ENCODE results near the gene CWF19L2.
"Not testable (repeated sequence)": the region's sequence is repeated elsewhere in the genome, so short reads cannot be mapped to it uniquely, and the experiment has no call there.

Gene CWF19L2

GRCh38 chr11:107438148-107438547 is 19.5 kb downstream of the CWF19L2 start:
- no peak for DNase-seq (ENCODE audit: low read depth)

- DNase-seq (ENCODE audit: low read depth), result no peak
Observed at GRCh38 chr11:107430525-107430924, 27.1 kb downstream of the CWF19L2 start.

GRCh38 chr11:107427569-107428180 is 29.9 kb downstream of the CWF19L2 start:
- DNase-seq (ENCODE audit: low read depth), result no peak

DNA sequence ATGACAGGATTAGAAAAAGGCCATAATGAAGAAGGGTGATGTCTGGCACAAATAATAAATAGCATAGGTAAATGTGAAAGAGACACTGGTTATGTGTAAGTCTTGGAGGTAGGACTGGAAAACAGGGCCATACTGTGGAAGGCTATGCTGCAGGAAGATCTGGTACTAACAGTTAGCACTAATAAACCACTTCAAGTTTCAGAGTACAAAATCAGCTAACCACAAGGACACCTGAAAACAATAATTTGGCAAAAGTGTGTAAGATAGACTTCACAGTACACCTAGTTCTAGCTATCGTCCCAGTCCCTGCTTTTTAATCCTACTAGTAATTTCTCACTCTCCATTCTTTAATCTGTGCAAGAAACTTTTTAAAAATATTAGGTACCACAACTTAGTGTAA is 44.3 kb downstream of the CWF19L2 start:
- no peak for DNase-seq (ENCODE audit: low read depth)

GRCh38 chr11:107408762-107409211 is 48.8 kb downstream of the CWF19L2 start:
- DNase-seq (ENCODE audit: low read depth), result no peak

DNA sequence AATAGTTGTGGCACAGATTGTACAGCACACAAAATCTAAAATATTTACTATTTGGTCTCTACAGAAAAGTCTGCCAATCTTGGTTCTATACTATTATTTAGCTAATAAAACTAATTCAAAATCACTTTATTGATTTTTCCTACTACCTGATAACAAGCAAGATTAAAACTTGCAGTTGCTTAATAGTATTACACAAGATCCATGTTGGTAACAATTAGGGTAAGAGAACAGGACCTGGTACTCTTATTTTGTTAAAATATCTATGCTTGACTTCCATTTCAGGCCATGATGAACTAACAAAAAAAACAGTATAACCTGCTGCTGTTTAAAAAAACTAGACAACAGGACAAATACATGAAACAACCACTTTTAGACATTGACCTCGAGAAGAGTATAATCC is 52.4 kb downstream of the CWF19L2 start:
- no peak for DNase-seq (ENCODE audit: low read depth)

GRCh38 chr11:107401131-107401530 is 56.5 kb downstream of the CWF19L2 start:
- not testable (repeated sequence) for DNase-seq (ENCODE audit: low read depth)

DNA sequence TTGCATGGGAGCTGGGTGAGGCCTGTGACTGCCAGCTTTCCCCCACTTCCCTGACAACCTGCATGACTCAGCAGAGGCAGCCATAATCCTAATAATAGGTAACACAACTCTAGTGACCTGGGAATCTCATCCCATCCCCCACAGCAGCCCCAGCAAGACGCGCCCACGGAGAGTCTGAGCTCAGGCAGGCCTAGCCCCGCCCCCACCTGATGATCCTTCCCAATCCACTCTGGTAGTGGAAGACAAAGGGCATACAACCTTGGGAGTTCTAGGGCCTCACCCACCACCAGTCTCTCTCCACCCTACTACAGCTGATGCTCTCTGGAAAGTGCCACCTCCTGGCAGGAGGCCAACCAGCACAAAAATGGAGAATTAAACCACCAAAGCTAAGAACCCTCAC is 60.3 kb downstream of the CWF19L2 start:
- no peak for DNase-seq (ENCODE audit: low read depth)

DNA sequence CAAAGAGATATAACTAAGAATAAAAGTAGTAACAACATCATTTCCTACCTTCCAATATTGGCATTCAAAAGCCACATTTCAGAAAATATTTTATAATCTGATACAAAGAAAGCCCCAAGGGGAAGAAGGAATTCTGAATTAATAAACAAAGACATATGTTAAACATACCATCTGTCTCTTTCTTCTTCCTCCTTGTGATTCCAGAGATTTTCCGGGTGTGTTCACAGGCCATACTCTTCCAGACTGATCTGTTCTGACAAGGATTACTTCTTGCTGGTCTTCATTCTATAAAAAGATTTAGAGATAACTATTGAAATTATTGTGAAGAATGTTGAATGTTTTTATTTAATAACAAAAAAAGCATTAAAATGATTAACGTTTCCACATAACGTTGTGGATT is 65.0 kb downstream of the CWF19L2 start:
- no peak for DNase-seq (ENCODE audit: low read depth)

GRCh38 chr11:107390701-107391100 is 66.9 kb downstream of the CWF19L2 start:
- DNase-seq (ENCODE audit: low read depth), result not testable (repeated sequence)

GRCh38 chr11:107387666-107388065 is 70.0 kb downstream of the CWF19L2 start:
- no peak for DNase-seq (ENCODE audit: low read depth)

GRCh38 chr11:107385361-107385981 is 72.2 kb downstream of the CWF19L2 start:
- DNase-seq (ENCODE audit: low read depth), result peak; percentile 27

- no peak for DNase-seq (ENCODE audit: low read depth)
Observed at GRCh38 chr11:107384144-107384852, 73.3 kb downstream of the CWF19L2 start.

- DNase-seq (ENCODE audit: low read depth), result no peak
Observed at GRCh38 chr11:107372439-107372838, 85.2 kb downstream of the CWF19L2 start.

DNA sequence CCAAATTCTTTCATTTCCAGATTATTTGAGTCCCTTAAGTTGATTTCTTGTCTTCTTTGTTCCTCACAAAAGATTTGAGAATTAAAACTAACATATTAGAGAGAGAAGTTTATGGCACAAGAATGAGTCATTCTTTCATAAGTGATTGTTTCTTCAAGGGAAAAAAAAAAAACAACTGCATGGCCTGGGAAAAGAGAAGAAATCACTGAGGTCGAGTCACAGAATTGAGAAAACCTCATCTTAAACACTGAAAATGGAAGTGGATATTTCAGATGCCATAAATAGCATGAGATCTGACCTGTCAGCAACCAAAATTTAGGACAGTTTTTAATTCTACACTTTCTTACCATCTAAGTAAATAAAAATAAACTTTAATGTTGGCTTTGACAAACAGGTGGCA is 87.2 kb downstream of the CWF19L2 start:
- DNase-seq (ENCODE audit: low read depth), result peak; percentile 56

- DNase-seq (ENCODE audit: low read depth), result peak; percentile 8
Observed at GRCh38 chr11:107359701-107360100, 97.9 kb downstream of the CWF19L2 start.

GRCh38 chr11:107357877-107358276 is 99.7 kb downstream of the CWF19L2 start:
- DNase-seq (ENCODE audit: low read depth), result no peak

- DNase-seq (ENCODE audit: low read depth), result no peak
Observed at GRCh38 chr11:107354780-107355179, 102.8 kb downstream of the CWF19L2 start.

- no peak for DNase-seq (ENCODE audit: low read depth)
Observed at GRCh38 chr11:107337917-107338316, 119.7 kb downstream of the CWF19L2 start.

GRCh38 chr11:107331728-107332127 is 125.9 kb downstream of the CWF19L2 start:
- no peak for DNase-seq (ENCODE audit: low read depth)

DNA sequence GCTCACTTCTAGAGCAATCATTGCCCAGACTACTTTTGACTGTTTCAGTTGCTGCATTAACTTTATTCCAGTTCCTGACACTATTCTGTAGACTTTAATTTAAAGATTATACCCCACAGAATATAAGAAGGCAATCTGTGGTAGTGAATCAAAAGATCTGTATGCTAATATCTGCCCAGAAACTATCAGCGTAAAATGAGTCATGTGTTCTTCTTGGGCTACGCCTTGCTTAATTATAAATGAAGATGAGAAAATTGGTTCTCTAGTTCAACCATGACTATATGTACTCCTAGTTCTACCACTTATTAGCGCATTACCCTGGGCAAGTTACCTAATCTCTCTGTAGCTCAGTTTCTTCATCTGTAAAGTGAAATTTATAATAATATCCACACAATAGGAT is 128.5 kb downstream of the CWF19L2 start:
- no peak for DNase-seq (ENCODE audit: low read depth)

DNA sequence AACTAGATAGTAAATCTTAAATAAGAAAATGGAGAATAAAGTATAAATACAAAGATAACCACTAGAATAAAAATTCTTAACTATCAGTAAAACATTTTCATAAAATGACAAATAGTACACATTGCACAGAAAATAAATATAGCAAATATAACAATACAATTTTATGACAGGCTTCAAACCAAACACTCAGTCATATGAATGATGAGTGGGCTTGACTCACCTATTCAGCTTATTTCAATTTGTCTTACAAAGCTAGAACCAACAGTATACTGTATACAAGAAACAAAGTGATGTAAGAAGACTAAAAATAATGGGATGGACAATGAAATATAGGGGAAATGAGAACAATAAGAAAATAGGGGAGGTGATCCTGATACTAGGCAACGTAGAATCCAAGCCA is 141.2 kb downstream of the CWF19L2 start:
- no peak for DNase-seq (ENCODE audit: low read depth)

DNA sequence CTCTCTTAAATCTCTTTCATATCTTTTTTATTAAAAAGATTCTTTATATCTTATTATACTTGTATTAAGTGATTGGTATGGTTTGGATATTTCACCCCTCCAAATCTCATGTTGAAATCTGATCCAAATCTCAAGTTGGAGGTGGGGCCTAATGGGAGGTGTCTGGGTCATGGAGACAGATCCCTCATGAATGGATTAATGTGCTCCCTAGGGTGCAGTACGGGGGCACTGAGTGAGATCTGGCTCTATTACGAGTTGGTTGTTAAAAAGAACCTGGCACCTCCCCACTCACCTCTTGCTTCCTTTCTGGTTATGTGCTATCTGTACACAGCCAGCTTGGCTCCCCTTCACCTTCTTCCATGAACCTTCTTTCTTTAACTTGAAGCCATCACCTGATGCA is 149.6 kb downstream of the CWF19L2 start:
- no peak for DNase-seq (ENCODE audit: low read depth)

Data from EH (cell line).